GM21529 (cell line): ENCODE data around the gene STAT5A.
"Not testable (repeated sequence)": the region's sequence is repeated elsewhere in the genome, so short reads cannot be mapped to it uniquely, and the experiment has no call there.

Experiments used
- ATAC-seq: cut with Tn5 transposase; IDR thresholded peaks from one replicate; pipeline ENCODE4 v1.9.1; 2021; ENCODE audit not compliant: unreplicated experiment

The STAT5A gene

GRCh38 chr17:42359133-42359532, 70.8 kb downstream of the STAT5A start:
- ATAC-seq: no peak

GRCh38 chr17:42360388-42360787, 72.1 kb downstream of the STAT5A start:
- not testable (repeated sequence) for ATAC-seq
